ENCODE results near the gene SFTA2.
"Not testable (repeated sequence)": the region's sequence is repeated elsewhere in the genome, so short reads cannot be mapped to it uniquely, and the experiment has no call there.

GRCh38 chr6:30924040-30924627 lies 7.8 kb downstream of the SFTA2 start:
- TF ChIP-seq CTCF, POLR2A (IDR thresholded peaks at IDR 0.05): not testable (repeated sequence)
